ENCODE measurements around the gene PTPRK.
A peak's percentile ranks its signal among the peaks of the same experiment; 100 is the strongest.

Gene PTPRK

DNA sequence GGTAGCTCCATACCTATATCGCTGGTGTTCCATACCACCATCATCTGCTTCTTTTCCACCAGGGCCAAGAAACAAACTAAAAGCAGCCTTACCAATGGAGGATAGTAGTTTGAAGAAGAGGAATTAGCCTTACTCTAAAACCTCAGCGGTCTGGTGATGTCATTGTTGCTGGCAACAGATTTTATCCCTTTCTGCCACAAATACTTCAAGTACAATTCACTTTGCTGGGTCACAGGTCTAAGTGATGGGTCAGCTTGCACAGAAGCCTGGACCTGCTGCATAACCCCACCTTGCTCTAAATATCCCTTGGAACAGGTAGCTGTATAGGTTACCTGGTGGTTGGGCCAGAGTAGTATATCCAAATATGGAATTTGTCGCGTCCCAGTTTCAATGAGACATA is 566.3 kb downstream of the PTPRK start:
- Histone ChIP-seq H3K9ac (ENCODE audit: low read length) (no peak overlapping the region), H4K8ac (ENCODE audit: low read depth, low read length) (no peak overlapping the region), H2AK5ac (ENCODE audit: low read length) (no peak overlapping the region), H2AFZ (ENCODE audit: insufficient read depth, low read length, poor library complexity) (no peak overlapping the region), H3K27me3 (ENCODE audit: insufficient read depth, low read length) (no peaks in the 10 kb centered on the region), H3K4me3 (ENCODE audit: low read depth, low read length) (no peak overlapping the region), H3K4me2 (ENCODE audit: low read length) (no peak overlapping the region), H3K79me1 (ENCODE audit: low read length) (no peaks in the 10 kb centered on the region), H2BK120ac (ENCODE audit: insufficient read depth, low read length, poor library complexity) (no peak overlapping the region), H3K23ac (ENCODE audit: low read length) (no peak overlapping the region), H3K36me3 (ENCODE audit: control insufficient read depth in 1 of 2, insufficient read depth in 2 of 2, low read length in 2 of 2) (no peaks in the 10 kb centered on the region), H4K12ac (ENCODE audit: low read depth, low read length) (no peak overlapping the region), H3K9me3 (ENCODE audit: insufficient read depth, low read depth, low read length) (no peaks in the 10 kb centered on the region), H2BK12ac (ENCODE audit: low read length) (no peak overlapping the region), H3K4ac (ENCODE audit: low read depth, low read length) (no peak overlapping the region), H3K18ac (ENCODE audit: low read length) (no peak overlapping the region), H3K4me1 (ENCODE audit: control insufficient read depth in 1 of 2, insufficient read depth in 2 of 2, low read length in 2 of 2) (peaks cover 0 to 5% of the 10 kb centered on the region in 2 experiments), H3K79me2 (ENCODE audit: control insufficient read depth, insufficient read depth, low read length, poor library complexity) (no peaks in the 10 kb centered on the region), H2BK5ac (ENCODE audit: low read depth, low read length, poor library complexity) (no peak overlapping the region), H3K14ac (ENCODE audit: low read length) (no peak overlapping the region), H3K27ac (ENCODE audit: low read depth, low read length) (no peak overlapping the region), H4K91ac (ENCODE audit: low read depth, low read length) (no peak overlapping the region)
- DNase-seq, result no peak
- WGBS (ENCODE audit: extremely low coverage, insufficient coverage, insufficient read length), result no CpG with 5 or more reads among the region's 4 CpGs

DNA sequence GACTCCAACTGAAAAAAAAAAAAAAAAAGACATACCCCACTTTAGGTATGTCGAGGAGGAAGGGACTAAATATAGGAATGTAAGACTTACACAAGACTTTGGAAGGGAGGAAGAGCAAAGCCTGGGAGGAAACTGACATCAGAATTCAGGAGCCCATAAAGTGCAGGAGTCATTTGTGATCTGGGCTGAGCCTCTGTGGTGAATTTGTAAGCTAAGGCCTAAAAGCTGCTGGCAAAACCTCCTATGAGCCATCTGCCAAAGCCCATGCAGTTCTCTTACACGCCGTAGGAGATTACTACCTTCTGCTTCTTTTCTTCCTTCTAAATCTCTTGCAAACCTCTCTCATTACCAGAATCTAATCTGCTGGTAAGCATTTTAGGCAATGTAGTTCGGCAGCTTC is 567.6 kb downstream of the PTPRK start:
- H2BK120ac ChIP-seq (ENCODE audit: insufficient read depth, low read length, poor library complexity), result no peak overlapping the region
- H3K18ac ChIP-seq (ENCODE audit: low read length), result no peak overlapping the region
- no peaks in the 10 kb centered on the region for H3K9me3 ChIP-seq (ENCODE audit: insufficient read depth, low read depth, low read length)
- H4K12ac ChIP-seq (ENCODE audit: low read depth, low read length), result no peak overlapping the region
- H3K4me1 ChIP-seq (ENCODE audit: control insufficient read depth in 1 of 2, insufficient read depth in 2 of 2, low read length in 2 of 2), result peaks cover 0 to 5% of the 10 kb centered on the region in 2 experiments
- no peak overlapping the region for H3K27ac ChIP-seq (ENCODE audit: low read depth, low read length)
- H2BK12ac ChIP-seq (ENCODE audit: low read length), result no peak overlapping the region
- no peaks in the 10 kb centered on the region for H3K79me1 ChIP-seq (ENCODE audit: low read length)
- DNase-seq, result peak in 1 of 2 donors; percentile 47
- H3K4me3 ChIP-seq (ENCODE audit: low read depth, low read length), result no peak overlapping the region
- H2BK5ac ChIP-seq (ENCODE audit: low read depth, low read length, poor library complexity), result no peak overlapping the region
- no peak overlapping the region for H2AFZ ChIP-seq (ENCODE audit: insufficient read depth, low read length, poor library complexity)
- no peak overlapping the region for H4K91ac ChIP-seq (ENCODE audit: low read depth, low read length)
- H3K27me3 ChIP-seq (ENCODE audit: insufficient read depth, low read length), result no peaks in the 10 kb centered on the region
- WGBS (ENCODE audit: extremely low coverage, insufficient coverage, insufficient read length), result no CpG with 5 or more reads among the region's 4 CpGs
- H3K36me3 ChIP-seq (ENCODE audit: control insufficient read depth in 1 of 2, insufficient read depth in 2 of 2, low read length in 2 of 2), result no peaks in the 10 kb centered on the region
- no peak overlapping the region for H3K14ac ChIP-seq (ENCODE audit: low read length)
- no peak overlapping the region for H3K4ac ChIP-seq (ENCODE audit: low read depth, low read length)
- no peaks in the 10 kb centered on the region for H3K79me2 ChIP-seq (ENCODE audit: control insufficient read depth, insufficient read depth, low read length, poor library complexity)
- H3K23ac ChIP-seq (ENCODE audit: low read length), result no peak overlapping the region
- H3K9ac ChIP-seq (ENCODE audit: low read length), result no peak overlapping the region
- no peak overlapping the region for H2AK5ac ChIP-seq (ENCODE audit: low read length)
- H4K8ac ChIP-seq (ENCODE audit: low read depth, low read length), result no peak overlapping the region
- no peak overlapping the region for H3K4me2 ChIP-seq (ENCODE audit: low read length)

DNA sequence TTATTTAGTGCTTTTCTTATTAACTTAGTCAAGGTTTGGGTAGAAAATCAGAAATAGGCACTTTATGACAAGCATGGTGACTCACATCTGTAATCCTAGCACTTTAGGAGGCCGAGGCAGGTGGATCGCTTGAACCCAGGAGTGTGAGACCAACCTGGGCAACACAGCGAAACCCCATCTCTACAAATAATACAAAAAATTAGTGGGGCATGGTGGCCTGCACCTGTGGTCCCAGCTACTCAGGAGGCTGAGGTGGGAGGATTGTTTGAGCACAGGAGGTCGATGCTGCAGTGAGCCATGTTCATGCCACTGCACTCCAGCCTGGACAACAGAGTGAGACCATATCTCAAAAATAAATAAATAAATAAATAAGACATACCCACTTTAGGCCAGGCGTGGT is 568.2 kb downstream of the PTPRK start:
- Histone ChIP-seq H2AK5ac (ENCODE audit: low read length) (no peak overlapping the region), H4K91ac (ENCODE audit: low read depth, low read length) (no peak overlapping the region)

DNA sequence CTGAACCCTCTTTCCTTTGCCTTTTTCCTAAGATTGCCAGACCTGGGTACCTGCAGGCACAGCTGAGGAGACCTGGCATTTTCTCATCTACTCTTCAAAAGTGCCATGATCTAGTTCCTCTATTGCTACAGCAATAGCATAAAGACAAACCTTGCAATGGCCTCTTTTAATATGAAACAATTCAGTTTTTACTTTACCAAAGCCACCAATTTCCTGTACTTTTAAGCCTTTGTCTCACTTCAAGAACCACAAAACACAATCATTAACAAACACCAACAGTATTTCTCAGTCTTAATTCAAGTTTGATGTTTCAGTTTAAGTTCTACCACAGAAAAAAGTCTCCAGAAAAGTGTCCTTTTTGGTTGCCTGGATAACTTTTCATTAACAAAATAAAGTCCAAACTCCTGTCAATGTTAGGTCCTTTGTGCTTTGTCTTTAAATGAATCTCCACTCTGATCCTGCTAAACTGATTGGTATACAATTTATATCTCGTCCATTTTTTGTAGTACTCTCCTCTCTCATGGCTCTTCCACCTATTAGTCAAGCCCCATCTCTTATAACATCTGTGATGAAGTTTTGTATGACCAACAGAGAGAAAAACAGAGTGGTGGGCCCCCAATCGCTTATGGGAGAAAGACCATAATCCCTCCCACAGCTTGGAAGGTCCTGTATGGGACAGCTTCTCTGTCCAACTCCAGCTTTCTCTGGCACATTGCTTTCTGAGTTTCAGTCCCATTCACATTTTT is 569.1 kb downstream of the PTPRK start:
- H3K4me2 ChIP-seq (ENCODE audit: low read length), result no peak overlapping the region
- H3K14ac ChIP-seq (ENCODE audit: low read length), result no peak overlapping the region
- H3K23ac ChIP-seq (ENCODE audit: low read length), result no peak overlapping the region
- peaks cover 0 to 5% of the 10 kb centered on the region in 2 experiments for H3K4me1 ChIP-seq (ENCODE audit: control insufficient read depth in 1 of 2, insufficient read depth in 2 of 2, low read length in 2 of 2)
- no peak overlapping the region for H2BK12ac ChIP-seq (ENCODE audit: low read length)
- no peaks in the 10 kb centered on the region for H3K36me3 ChIP-seq (ENCODE audit: control insufficient read depth in 1 of 2, insufficient read depth in 2 of 2, low read length in 2 of 2)
- H3K27ac ChIP-seq (ENCODE audit: low read depth, low read length), result no peak overlapping the region
- no peak overlapping the region for H2AFZ ChIP-seq (ENCODE audit: insufficient read depth, low read length, poor library complexity)
- no peaks in the 10 kb centered on the region for H3K27me3 ChIP-seq (ENCODE audit: insufficient read depth, low read length)
- no CpG with 5 or more reads among the region's 2 CpGs for WGBS (ENCODE audit: extremely low coverage, insufficient coverage, insufficient read length)
- no peak overlapping the region for H2BK120ac ChIP-seq (ENCODE audit: insufficient read depth, low read length, poor library complexity)
- no peak for DNase-seq
- no peaks in the 10 kb centered on the region for H3K79me2 ChIP-seq (ENCODE audit: control insufficient read depth, insufficient read depth, low read length, poor library complexity)
- no peak overlapping the region for H3K4ac ChIP-seq (ENCODE audit: low read depth, low read length)
- H3K79me1 ChIP-seq (ENCODE audit: low read length), result no peaks in the 10 kb centered on the region
- no peak overlapping the region for H2AK5ac ChIP-seq (ENCODE audit: low read length)
- no peak overlapping the region for H3K4me3 ChIP-seq (ENCODE audit: low read depth, low read length)
- no peak overlapping the region for H4K12ac ChIP-seq (ENCODE audit: low read depth, low read length)
- H3K9me3 ChIP-seq (ENCODE audit: insufficient read depth, low read depth, low read length), result no peaks in the 10 kb centered on the region
- H2BK5ac ChIP-seq (ENCODE audit: low read depth, low read length, poor library complexity), result no peak overlapping the region
- no peak overlapping the region for H4K91ac ChIP-seq (ENCODE audit: low read depth, low read length)
- no peak overlapping the region for H3K18ac ChIP-seq (ENCODE audit: low read length)
- no peak overlapping the region for H3K9ac ChIP-seq (ENCODE audit: low read length)
- no peak overlapping the region for H4K8ac ChIP-seq (ENCODE audit: low read depth, low read length)

More for the DNA sequence above, 568.2 kb downstream of the PTPRK start:
- Histone ChIP-seq H2AFZ (ENCODE audit: insufficient read depth, low read length, poor library complexity) (no peak overlapping the region), H3K23ac (ENCODE audit: low read length) (no peak overlapping the region), H2BK5ac (ENCODE audit: low read depth, low read length, poor library complexity) (no peak overlapping the region), H3K9me3 (ENCODE audit: insufficient read depth, low read depth, low read length) (no peaks in the 10 kb centered on the region), H3K36me3 (ENCODE audit: control insufficient read depth in 1 of 2, insufficient read depth in 2 of 2, low read length in 2 of 2) (no peaks in the 10 kb centered on the region), H3K4me3 (ENCODE audit: low read depth, low read length) (no peak overlapping the region), H3K27ac (ENCODE audit: low read depth, low read length) (no peak overlapping the region), H3K79me1 (ENCODE audit: low read length) (no peaks in the 10 kb centered on the region), H2BK12ac (ENCODE audit: low read length) (no peak overlapping the region), H3K4me1 (ENCODE audit: control insufficient read depth in 1 of 2, insufficient read depth in 2 of 2, low read length in 2 of 2) (peaks cover 0 to 5% of the 10 kb centered on the region in 2 experiments), H3K4me2 (ENCODE audit: low read length) (no peak overlapping the region), H4K12ac (ENCODE audit: low read depth, low read length) (no peak overlapping the region), H3K79me2 (ENCODE audit: control insufficient read depth, insufficient read depth, low read length, poor library complexity) (no peaks in the 10 kb centered on the region), H3K4ac (ENCODE audit: low read depth, low read length) (no peak overlapping the region), H3K27me3 (ENCODE audit: insufficient read depth, low read length) (no peaks in the 10 kb centered on the region), H3K18ac (ENCODE audit: low read length) (no peak overlapping the region), H2BK120ac (ENCODE audit: insufficient read depth, low read length, poor library complexity) (no peak overlapping the region), H3K9ac (ENCODE audit: low read length) (no peak overlapping the region), H3K14ac (ENCODE audit: low read length) (no peak overlapping the region), H4K8ac (ENCODE audit: low read depth, low read length) (no peak overlapping the region)
- no peak for DNase-seq
- no CpG with 5 or more reads among the region's 5 CpGs for WGBS (ENCODE audit: extremely low coverage, insufficient coverage, insufficient read length)
